Omental fat pad (tissue), 4 donors: ENCODE measurements around the gene CMAS. TPM values are rescaled to one million over a fixed set of nuclear protein-coding genes. Genes with fewer than 3 reads are reported as not detected.
A peak's percentile ranks its signal among the peaks of the same experiment; 100 is the strongest.
"Not testable (repeated sequence)": the region's sequence is repeated elsewhere in the genome, so short reads cannot be mapped to it uniquely, and the experiment has no call there.

Experiments used
- ATAC-seq: fragments of 150-250 bp; one replicate; pipeline ENCODE4 v1.9.1; 2016; ENCODE audit warnings: mild to moderate bottlenecking, moderate library complexity; ENCODE audit not compliant: low FRiP score
- DNase-seq: peaks from one replicate; pipeline ENCODE4 v3.0.0-alpha.2; 2019; ENCODE audit warnings: low spot score
- total RNA-seq, 4 donors: library from RNA; depleted of rRNA; stranded (reverse); fragments of >200 nt; gene quantifications; one replicate each; pipeline ENCODE4 v1.1.0, GENCODE V29; 2016
- TF ChIP-seq, protein P1 (sequence below), 3 donors: fragments of 450-650 bp; IDR thresholded peaks; one replicate each; pipeline ENCODE4 v1.5.1; 2016 to 2017; ENCODE audit warnings: antibody characterized with exemption in 3 of 3, mild to moderate bottlenecking in 3 of 3, moderate library complexity in 2 of 3

The CMAS gene
- total RNA-seq, 4 donors from 2014 or later: 15.4 to 25.9 (median 18.9) TPM

GRCh38 chr12:22044391-22044790 is 1.6 kb upstream of the CMAS start:
- ATAC-seq (no peak), DNase-seq (no peak)
- TF ChIP-seq, protein P1, sequence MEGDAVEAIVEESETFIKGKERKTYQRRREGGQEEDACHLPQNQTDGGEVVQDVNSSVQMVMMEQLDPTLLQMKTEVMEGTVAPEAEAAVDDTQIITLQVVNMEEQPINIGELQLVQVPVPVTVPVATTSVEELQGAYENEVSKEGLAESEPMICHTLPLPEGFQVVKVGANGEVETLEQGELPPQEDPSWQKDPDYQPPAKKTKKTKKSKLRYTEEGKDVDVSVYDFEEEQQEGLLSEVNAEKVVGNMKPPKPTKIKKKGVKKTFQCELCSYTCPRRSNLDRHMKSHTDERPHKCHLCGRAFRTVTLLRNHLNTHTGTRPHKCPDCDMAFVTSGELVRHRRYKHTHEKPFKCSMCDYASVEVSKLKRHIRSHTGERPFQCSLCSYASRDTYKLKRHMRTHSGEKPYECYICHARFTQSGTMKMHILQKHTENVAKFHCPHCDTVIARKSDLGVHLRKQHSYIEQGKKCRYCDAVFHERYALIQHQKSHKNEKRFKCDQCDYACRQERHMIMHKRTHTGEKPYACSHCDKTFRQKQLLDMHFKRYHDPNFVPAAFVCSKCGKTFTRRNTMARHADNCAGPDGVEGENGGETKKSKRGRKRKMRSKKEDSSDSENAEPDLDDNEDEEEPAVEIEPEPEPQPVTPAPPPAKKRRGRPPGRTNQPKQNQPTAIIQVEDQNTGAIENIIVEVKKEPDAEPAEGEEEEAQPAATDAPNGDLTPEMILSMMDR (IDR thresholded peaks at IDR 0.05): no peak

DNA sequence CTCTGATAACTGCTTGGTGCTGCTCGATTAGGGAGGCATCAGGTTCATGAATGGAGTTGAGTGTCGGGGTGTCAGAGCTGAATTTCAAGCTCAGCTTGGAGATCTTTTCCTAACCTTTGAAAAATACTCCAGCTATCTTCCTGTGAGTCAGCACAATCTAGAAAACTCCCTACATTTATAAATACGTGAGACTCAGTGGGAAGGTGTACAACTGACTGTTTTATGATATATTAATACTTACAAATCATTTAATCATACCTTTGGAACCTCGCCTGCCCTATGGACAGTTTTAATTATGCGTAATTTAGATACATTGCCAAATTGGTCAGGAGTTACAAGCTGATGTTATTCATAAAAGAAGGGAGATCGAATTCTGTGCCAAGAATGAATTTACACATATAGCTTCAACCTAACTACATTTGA is 961 bp downstream of the CMAS start:
- ATAC-seq (peak; percentile 81), DNase-seq (no peak)
- TF ChIP-seq, protein P1 (IDR thresholded peaks at IDR 0.05): no peak

DNA sequence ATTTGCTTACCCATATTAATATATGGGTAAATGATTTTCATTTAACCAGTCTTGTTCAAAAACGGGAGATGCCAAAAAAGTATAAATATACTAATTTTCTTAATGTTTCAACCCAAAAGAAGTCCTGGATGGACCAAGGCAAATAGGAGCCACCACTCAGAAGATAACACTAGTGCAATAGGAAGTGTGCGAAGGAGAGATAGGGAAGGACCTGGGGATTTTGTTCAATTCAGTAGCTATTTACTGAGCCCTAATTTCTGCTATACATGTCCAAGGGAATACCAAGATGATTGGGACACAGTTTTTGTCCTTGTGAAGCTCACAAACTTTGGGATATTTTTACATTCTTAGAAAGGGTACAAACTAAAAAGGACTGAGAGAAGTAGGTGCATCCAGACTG is 1.5 kb downstream of the CMAS start:
- DNase-seq: no peak
- ATAC-seq: no peak
- TF ChIP-seq, protein P1 (IDR thresholded peaks at IDR 0.05): no peak

- TF ChIP-seq, protein P1 (IDR thresholded peaks at IDR 0.05): no peak
- DNase-seq: no peak
These were observed 2.5 kb downstream of the CMAS start for GRCh38 chr12:22048351-22049041.

GRCh38 chr12:22050078-22050477 is 4.1 kb downstream of the CMAS start:
- TF ChIP-seq, protein P1 (IDR thresholded peaks at IDR 0.05): no peak
- ATAC-seq (no peak), DNase-seq (no peak)

More at GRCh38 chr12:22048351-22049041, 2.5 kb downstream of the CMAS start:
- ATAC-seq: no peak

DNA sequence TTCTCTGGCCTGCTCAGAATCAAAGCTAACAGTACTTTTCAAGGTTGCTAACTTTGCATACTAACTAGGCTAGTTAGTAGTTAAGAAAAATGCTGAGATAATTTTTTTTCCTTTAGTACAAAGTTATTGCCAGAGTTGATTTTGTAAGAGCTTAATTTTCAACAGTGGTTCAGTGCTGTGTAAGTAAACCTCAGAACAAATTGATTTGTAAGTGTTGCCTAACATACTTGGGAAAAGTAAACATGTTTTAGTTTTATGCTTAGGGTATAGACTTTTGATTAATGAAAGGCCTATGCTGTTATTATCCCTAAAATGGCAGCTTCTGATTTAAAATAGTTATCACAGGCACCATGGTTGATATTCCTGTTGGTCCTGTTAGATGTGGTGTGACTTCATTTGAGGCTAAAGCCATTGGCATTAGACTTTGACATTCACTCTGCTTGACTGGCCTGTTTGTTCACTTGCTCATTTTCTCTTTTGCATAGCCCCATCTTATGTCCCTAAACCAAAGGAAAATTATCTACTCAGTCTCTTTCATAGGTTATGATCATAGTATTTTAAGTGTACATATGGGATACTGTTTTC is 5.2 kb downstream of the CMAS start:
- DNase-seq (no peak), ATAC-seq (no peak)
- TF ChIP-seq, protein P1 (IDR thresholded peaks at IDR 0.05): no peak

DNA sequence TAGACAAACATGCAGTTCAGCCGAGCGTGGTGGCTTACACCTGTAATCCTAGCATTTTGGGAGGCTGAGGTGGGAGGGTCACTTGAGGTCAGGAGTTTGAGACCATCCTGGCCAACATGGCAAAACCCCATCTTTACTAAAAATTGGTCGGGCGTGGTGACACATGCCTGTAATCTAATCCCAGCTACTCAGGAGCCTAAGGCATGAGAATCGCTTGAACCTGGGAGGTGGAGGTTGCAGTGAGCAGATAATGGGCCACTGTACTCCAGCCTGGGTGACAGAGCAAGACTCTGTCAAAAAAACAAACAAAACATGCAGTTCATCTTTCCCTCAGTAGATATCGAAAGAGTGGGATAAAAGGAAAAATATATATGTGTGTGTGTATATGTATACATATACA is 7.0 kb downstream of the CMAS start:
- not testable (repeated sequence) for ATAC-seq, DNase-seq
